HG03108 (cell line): Measurements from ENCODE around the gene GP5.

Source experiments
- ATAC-seq: cut with Tn5 transposase; IDR thresholded peaks from one replicate; pipeline ENCODE4 v1.9.1; 2021; ENCODE audit warnings: moderate library complexity; ENCODE audit not compliant: unreplicated experiment

The GP5 gene

DNA sequence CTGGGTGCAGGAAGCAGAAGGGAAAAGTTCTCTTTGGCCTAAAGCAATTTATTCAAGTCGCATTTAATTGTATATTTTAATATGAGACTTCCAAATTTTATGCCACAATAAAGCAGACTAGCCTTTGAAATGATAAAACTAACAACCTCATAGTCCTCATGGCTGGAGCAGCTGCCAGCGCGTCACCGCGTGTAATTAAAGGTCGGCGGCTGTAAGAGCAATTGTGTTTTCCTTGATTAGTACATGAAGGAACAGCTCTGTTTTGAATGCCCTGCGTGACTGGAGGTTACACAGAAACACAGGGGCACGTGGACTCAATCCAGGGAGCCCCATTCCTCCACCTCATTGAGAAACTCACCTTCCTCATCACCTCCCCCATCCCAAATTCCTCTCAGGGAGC, 19.4 kb downstream of the GP5 start:
- no peak for ATAC-seq

DNA sequence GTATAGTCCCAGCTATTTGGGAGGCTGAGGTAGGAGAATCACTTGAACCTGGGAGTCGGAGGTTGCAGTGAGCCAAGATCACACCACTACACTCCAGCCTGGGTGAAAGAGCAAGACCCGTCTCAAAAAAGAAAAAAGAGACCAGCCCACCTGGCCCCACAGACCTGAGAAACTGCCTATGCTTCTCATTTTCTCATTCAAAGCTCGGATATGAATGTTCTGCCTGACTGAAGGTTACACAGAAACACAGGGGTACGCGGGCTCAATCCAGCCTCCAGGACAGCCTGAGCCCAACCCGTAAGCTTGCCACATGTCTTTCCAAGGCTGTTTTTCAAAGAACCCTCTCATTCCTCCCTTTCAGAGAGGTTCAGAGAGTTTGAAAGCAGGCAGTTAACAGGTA, 19.8 kb downstream of the GP5 start:
- no peak for ATAC-seq

DNA sequence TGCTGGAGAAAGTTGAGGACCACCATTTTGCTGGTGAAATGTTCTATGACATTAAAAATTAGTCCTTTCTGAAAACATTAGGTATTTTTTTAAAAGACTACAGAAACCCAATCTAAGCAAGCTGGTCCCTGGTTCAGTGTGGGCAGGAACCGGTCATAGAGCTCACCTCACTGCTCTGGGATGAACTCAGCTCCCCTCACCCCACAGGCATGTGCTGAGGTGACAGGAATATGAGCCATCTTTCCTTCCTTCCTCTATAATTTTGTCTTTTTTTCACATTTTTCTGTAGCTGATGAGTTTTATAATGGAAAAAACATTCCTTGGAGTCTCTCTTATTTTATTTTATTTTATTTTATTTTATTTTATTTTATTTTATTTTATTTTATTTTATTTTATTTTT, 21.4 kb downstream of the GP5 start:
- no peak for ATAC-seq

DNA sequence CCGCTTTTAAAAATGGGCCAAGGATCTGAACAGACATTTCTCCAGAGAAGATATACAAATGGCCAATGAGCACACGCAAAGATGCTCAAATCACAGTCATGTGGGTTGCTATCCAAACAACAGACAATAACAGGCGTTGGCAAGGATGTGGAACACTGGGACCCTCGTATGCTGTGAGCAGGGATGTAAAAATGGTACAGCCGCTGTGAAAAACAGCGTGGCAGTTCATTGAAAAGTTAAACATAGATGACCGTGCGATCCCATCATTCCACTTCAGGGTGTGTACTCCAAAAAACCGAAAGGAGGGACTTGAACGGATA, 22.9 kb downstream of the GP5 start:
- ATAC-seq, result no peak

DNA sequence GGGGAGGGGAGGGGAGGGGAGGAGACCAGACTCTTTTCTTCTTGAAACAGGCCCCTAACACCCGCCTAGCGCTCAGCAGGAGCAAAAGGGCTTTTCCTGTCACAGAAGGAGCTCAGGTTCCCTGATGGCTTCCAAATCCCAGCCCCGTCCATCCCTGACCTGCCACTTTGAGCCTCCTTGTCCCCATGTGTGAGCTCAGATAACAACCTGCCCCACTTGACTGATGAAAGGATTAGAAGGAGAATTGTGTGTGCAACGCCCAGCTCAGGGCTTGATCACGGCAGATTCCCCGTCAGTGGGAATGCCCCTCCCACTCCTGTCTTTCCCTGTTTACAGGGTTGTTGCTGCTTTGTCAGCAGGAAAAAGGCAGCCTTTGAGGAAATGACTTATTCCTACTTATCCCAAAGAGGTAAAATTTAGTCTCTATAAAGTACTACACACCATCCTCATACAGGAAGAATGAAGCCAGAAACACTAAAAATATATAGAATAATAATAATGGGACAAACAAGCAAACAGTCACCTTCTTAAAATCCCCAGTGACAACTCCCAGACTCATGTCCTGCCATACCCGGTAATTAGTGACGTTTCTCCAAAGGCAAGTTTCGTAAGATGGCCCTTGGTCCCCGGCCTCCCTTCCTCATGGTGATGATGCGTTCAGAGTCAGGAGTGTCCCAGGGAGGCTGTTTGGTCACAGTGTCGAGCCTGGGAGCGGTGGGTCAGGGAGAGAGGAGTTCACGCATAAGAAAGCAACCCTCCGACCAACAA, 23.4 kb downstream of the GP5 start:
- ATAC-seq, result no peak

DNA sequence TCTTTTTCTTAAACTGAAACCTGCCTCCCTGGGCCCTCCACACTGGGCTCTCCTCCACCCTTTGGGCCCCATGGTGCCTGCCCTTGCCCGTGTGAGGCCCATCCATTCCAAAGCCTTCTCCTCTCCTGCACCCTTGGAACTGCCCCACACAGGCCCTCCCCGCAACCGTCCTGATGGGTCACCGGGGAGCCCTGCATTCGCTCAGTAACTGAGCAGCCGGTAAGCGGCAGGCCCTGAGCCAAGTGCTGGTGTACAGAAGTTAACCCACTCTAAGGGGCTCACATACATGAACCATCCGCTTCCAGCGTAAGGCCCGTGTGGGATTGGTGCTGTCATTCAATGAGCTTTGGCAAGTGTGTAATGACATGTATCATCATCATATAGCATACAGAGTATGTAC, 24.1 kb downstream of the GP5 start:
- ATAC-seq, result no peak

DNA sequence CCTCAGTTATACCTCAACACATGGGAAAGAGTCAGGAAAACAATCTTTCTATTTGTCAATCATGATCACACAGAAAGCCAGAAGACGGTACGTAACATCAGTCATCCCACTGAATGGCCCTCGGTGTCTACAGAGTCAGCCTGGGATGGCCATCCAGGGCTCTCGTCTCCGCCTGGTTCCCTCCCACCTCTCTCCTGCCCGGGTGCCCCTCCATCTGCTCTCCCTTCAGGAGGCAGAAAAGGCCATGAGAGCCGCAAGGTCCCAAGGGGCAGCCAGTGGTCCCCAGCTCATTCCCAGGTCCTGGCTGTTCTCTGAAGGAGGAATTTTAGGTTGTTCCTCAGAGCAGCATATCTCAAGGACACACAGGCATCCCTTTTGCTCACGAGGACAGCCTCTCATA, 25.2 kb downstream of the GP5 start:
- ATAC-seq, result no peak

DNA sequence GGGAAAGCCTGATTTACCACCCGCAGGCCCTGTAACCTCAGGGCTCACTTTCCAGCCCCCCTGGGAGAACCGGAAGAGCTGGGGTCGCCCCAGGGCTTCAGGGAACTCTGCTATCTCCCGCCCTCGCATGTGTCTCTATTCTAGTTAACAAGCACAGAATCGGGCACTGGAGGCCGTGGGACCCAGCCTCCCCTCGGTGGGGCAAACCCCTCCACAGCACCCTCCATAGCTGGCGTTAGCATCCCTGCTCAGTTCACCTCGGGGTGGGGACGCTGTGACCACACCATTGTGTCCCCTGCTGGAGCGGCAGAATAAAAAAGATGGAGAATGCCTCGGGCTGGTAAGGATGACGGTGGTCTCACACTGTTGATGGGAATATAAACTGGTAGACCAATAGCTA, 26.0 kb downstream of the GP5 start:
- ATAC-seq, result no peak

DNA sequence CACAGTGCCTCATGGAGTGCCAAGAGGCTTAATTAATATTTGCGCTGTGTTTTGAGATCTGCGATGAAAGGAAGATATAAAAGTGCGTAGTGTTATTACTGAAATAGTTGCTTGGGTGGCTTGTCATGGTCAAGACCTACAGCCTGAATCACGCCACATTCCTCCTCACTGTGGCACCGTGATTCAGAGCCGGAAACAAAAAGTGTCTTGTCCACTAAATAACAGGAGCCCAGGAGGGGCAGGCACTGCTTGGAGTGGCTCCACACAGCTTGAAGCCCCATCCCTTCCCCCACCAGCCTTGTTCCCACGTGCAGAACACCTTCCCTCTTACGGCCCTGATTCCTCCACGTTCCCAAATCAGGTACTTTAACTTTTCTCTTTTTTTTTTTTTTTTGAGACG, 28.3 kb downstream of the GP5 start:
- no peak for ATAC-seq

DNA sequence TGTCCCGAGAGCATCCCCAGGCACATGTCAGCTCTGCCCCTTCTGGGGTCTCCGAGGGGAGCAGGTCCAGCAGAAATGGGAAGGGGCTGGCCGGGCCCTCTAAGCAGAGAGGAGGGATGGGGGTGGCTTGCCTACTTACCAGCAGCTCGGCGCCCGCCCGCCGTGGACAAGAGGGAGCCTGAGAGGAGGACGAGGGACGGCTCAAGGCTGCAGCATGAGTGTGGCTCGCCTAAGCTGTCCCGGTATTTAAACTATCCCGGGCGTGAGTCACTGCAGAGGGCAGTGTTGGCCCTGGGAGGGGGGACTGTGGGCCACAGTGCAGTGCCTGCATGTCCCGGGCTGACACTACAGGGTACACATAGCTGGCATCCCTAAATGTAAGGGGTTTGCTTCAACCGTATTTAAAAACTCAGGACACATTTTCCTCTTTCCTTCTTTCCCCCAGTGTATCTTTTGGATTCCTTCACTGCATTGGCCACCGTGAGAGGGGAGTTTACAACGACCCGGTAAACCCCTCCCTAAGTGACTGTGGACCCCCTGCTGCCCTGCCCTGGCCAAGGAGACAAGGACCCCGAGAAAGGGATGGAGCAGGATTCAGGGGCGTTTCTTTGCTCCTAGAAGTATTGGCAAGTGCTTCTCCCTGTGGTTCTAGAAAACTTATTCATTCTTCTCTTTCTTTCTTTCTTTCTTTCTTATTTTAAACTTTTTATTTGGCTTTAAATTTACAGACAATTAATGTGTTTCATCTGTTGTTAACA, 29.4 kb downstream of the GP5 start, which contains the start of gene LRRC15:
Gene LRRC15, minus strand, starts transcription at position 222 of the 758 bp plus-strand sequence. CDS start 8,700 bp downstream, outside the sequence.
- ATAC-seq, result no peak

DNA sequence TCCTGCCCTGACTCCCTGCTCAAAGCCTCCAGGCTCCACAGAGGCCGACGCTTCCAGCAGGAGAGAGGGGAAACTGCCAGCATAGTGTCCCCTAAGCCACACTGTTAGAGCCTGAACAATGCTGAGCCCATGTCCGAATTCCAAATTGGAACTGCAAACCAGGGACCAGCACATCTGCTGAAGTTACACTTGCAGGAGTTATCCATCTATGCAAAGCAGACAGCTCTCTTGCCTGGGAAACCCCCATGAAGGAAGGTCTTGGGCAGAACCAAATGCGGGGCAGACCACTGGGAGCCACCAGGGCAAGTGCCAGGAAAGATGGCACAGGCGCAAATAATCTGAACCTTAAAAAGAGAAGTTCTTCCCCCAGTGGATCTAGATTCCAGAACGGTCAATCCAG, 30.1 kb downstream of the GP5 start:
- no peak for ATAC-seq

DNA sequence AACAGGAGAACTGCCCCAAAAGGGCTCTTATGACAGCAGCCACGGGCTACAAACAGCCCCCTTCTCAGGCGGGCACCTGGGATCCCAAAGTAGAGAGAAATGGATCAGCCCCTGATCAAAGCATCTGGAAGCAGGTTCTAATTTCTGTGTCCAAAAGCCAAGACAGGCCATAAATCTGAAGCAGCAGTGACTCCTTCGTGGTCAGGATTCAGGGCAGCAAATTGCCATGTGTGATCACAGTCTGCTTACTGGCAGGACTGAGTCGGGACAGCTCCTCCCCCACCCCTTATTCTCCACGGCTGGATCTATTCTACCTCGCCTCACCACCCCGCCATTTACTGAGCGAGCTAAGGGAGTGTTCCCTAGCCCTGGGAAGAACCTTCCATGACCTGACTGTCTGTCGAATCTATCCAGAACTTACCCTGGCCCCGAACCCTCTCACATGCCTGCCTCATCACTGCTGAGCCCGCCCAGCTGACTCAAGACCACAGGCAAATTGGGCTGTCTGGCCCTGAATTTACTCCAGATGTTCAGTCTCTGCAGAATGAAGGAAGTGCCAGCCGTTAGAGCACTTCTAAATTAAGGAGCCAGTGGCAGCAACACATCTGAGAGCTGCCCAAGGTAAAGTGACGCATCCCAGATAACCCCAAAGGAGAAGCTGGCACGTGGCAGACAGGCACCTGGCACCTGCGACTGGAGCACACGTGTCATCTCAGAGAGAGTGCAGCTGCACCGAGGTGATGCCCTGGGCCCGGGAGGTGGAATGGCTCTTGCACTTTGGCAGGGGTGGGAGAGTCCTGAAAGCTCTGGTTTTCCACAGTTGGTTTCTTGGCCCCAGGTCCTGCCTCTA, 30.8 kb downstream of the GP5 start:
- ATAC-seq, result no peak

DNA sequence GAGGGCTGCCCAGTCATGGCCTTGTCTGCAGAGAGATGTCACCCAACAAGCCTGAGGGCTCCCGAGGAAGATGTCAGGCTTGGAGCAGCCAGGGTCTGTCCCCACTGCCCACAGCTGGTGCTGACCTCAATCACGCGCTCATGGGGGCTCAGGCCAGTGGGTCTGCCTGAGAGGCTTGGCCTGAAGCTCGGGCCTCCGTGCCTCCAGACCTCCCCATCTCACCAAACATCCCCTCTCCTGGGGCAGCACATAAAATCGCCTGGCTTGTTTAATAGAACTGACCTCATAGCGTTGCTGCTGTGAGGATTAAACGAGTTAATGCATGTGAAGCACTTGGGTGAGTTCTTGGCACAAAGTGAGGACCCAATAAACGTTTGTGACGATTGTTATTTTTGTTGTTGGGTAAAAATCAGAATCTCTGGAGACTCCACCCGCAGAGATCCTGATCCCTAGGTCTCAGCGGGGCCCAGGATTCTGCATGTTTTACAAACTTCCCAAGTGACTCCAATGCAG, 33.0 kb downstream of the GP5 start:
- ATAC-seq, result no peak

DNA sequence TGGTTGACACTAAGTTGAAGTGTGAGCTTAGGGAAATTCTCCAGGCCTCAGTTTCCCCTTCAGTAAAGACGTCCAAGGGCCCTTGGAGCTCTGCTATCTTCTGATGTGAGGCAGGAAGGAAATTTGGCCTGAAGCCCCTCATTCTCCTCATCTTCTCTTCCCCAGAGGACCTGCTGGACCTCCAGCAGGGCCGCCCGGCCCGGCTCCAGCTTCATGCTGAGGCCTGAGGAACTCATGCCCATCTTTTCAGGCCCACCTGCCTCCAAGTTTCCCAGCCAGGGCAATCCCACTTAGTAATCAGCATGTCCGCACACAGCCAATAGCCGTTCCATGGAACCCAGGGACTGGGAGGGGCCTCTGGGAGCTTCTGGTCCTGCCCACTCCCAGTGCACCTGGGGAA, 33.5 kb downstream of the GP5 start:
- no peak for ATAC-seq

DNA sequence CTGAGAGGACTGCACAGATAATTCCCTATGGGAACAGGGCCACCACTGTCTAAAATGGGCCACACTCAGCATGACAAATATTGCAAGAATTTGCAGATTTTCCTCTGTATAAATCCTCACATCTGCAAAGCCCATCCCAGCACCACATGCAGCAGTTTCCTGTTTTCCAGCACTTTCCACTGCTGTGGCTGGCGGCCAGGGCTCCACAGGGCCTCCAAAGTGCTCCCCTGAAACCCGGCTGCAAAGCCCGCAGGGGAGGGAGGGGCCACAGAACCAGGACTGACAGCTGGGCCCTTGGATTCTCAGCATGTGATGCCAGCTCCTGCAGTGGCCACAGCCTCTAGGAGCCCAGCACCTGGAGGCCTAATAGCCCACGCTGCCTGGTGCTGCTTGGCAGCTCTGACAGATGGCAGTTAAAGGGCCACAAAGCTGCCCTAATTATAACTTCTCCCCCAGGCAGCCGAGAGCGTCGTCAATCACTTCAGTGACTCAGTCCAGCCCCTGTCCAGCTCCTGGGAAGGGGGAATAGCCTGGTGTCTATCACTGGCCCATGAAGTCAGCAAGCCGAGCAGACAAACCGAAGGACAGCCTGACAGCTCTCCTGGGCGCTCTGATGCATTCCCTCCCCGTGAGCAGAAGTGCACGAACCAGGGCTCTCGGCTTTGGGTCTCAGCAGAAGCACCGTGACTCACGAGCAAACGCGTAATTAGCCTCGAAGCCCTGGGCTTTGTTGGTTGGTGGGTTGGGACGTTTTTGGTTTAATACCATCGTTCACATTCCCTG, 34.2 kb downstream of the GP5 start:
- ATAC-seq, result no peak

DNA sequence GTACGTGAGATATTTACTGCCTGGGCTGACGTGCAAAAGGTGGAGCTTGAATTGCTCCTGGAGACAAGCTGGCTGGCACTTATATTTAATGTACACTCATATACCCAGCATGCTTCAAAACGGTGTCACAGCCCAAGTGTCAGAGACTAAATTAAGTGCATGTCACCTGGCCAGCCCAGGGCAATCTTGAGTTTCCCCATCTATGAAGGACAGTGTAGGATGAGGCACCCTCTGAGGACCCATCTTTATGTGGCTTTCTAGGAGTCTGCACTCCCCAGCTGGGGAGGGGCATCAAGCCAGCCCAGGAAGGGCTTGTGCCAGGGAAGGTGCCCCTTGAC, 34.8 kb downstream of the GP5 start:
- no peak for ATAC-seq

DNA sequence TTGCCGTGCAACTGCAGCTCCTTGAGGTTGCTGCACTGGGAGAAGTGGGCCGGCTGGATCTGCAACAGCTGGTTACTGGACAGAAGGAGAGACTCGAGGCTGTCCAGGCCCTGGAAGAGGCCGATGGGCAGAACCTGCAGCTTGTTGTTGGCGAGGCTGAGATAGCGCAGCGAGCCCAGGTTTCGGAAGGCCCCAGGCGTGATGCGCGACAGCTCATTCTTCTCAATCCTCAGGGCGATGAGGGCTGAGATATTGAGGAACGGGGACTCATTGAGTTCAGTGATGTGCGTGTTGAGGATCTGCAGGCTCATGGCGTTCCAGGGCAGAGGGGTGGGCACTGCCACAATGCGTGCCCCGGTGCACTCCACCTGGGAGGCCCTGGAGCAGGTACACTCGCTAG, 38.5 kb downstream of the GP5 start:
- no peak for ATAC-seq

DNA sequence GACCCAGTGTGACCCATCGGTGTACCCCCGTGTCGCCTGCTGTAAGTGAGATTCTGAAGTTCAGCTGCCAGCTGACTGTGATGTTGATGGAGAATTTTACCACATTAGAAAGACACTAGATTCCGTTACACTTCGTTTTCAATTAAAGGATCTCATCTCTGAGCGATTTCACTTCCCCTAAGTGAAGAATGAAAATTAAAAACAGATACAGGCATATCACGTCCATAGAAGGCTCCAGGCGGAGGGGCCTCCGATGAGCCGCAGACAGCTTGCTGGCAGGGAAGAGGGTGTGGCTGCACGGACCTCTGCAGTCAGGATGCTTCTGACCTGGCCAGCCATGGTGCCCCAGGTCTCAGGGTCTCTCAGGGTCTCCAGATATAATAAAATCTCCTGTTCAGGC, 41.4 kb downstream of the GP5 start:
- ATAC-seq, result no peak

DNA sequence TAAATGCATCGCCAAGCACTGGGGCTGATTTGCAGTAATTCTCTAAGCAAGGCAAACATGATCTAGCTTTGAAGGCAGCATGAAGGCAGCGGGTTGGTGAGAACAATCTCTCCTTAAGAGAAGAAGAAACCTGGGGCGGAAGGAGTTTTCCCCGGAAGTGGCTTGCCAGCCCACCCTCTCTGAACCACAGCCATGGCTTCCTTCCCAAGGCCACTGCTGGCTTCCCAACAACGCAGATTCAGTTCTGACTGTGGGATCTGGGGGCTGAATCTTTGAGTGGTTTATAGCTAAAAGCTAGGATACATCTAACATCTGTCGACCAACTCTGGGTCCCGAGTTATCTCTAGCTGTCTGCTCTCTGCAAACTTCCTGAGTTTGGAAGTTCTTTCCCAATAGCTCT, 43.7 kb downstream of the GP5 start:
- ATAC-seq, result no peak

DNA sequence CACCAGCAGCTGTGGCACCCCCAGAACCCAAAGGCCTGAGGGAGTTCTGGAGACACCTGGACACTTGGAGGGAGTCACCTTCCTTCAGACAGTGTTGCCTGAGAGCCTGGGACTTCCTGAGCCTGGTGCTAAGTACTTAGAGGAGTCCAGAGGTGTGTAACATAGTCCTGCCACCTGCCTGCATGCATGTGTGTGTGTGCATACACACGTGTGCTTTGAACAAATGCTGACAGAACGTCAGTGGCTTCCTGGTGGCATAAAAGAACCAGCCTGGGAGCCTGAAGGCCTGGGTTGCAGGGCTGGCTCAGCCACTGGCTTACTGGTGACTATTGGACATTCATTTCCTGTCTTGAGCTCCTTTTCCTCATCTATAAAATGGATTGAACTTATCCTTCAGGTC, 44.8 kb downstream of the GP5 start:
- ATAC-seq, result no peak

DNA sequence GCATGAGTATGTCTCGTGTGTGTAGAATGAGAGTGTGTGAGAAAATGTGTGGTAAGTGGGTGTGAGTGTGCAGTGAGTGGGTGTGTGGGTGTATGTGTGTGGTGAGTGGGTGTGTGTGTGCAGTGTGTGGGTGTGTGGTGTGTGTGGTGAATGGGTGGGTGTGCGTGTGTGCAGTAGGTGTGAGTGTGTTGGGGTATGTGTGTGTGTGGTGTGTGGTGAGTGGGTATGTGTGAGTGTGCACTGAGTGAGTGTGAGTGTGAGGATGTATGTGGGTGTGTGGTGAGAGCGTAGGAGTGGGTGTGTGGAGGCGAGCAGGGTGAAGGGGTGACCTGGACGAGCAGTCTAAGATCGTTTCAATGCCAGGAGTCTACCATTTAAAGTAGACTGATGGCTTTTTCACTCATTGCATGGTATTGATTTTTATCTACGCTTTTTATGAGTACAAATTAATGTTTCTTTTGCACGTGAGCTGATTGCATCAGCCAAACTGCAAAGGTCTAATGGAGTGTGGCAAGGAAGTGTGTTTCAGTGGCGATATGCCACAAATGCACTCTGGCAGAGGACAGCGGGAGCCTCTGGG, 46.3 kb downstream of the GP5 start:
- ATAC-seq, result no peak
